SK-N-SH (cell line): Measurements from ENCODE around the gene IFT122. TPM values are rescaled to one million over a fixed set of nuclear protein-coding genes. Genes with fewer than 3 reads are reported as not detected.
"Not testable (repeated sequence)": the region's sequence is repeated elsewhere in the genome, so short reads cannot be mapped to it uniquely, and the experiment has no call there.

Source experiments
- CTCF ChIA-PET: fragments of 300-600, 350-600 bp; formaldehyde crosslinking; extraction: SDS; loops from one replicate; lab custom pipeline; 2021; lab: Yijun Ruan, JAX
- POLR2A ChIA-PET: fragments of 350-600 bp; sonication (Branson Sonifier 250); formaldehyde crosslinking; extraction: SDS; loops from one replicate; lab custom pipeline; 2020; ENCODE audit warnings: antibody characterized with exemption, inconsistent platforms; lab: Yijun Ruan, JAX
- DNase-seq: peaks from one replicate; pipeline ENCODE4 v3.0.0; 2012
- H2AFZ ChIP-seq: fragments of 200-600 bp; sonication (generic); 2 replicates; pipeline ENCODE4 v1.8.1; 2016; ENCODE audit warnings: antibody characterized with exemption, mild to moderate bottlenecking, low read depth
- H3F3A ChIP-seq: fragments of 200-600 bp; sonication (generic); replicated peaks from 2 replicates; pipeline ENCODE3; 2016; ENCODE audit warnings: antibody characterized with exemption, mild to moderate bottlenecking; ENCODE audit not compliant: insufficient read depth
- H3K27ac ChIP-seq, 2 experiments: fragments of 200-500 bp in 1 of 2; fragments of 200-600 bp in 1 of 2; sonication (Bioruptor generic) in 1 of 2; sonication (generic), shearing (Covaris generic) in 1 of 2; 2 replicates each; pipeline versions ENCODE4 v1.5.1 to v1.6.1; 2014 to 2016; ENCODE audit warnings: low read depth in 2 of 2, inconsistent platforms in 1 of 2, low read length in 1 of 2, mild to moderate bottlenecking in 1 of 2, mixed read lengths in 1 of 2
- H3K27me3 ChIP-seq: fragments of 200-600 bp; sonication (generic), shearing (Covaris generic); 2 replicates; pipeline ENCODE4 v1.6.1; 2016; ENCODE audit warnings: mixed run types; ENCODE audit not compliant: insufficient read depth
- H3K36me3 ChIP-seq, 2 experiments: fragments of 200-500 bp in 1 of 2; fragments of 200-600 bp in 1 of 2; sonication (Bioruptor generic) in 1 of 2; sonication (generic) in 1 of 2; replicated peaks in 1 of 2; 2 replicates each; pipeline versions ENCODE3 to v1.5.1; 2014 to 2016; ENCODE audit warnings: low read length in 1 of 2, mild to moderate bottlenecking in 1 of 2; ENCODE audit not compliant: insufficient read depth in 2 of 2, control insufficient read depth in 1 of 2
- H3K4me1 ChIP-seq, 2 experiments: fragments of 200-500 bp in 1 of 2; fragments of 200-600 bp in 1 of 2; sonication (Bioruptor generic) in 1 of 2; sonication (generic), shearing (Covaris generic) in 1 of 2; 2 replicates each; pipeline versions ENCODE4 v1.5.1 to v1.6.1; 2014 to 2016; ENCODE audit warnings: low read depth in 1 of 2, low read length in 1 of 2, mixed run types in 1 of 2; ENCODE audit not compliant: insufficient read depth in 2 of 2, control insufficient read depth in 1 of 2
- H3K4me2 ChIP-seq: fragments of 200-600 bp; sonication (generic), shearing (Covaris generic); 2 replicates; pipeline ENCODE4 v1.6.1; 2017; ENCODE audit warnings: mixed run types
- H3K4me3 ChIP-seq, 2 experiments: fragments of 200-500 bp in 1 of 2; fragments of 200-600 bp in 1 of 2; sonication (Bioruptor generic) in 1 of 2; sonication (generic), shearing (Covaris generic) in 1 of 2; 2 replicates each; pipeline versions ENCODE4 v1.5.1 to v1.8.1; 2014 to 2016; ENCODE audit warnings: low read depth in 2 of 2, inconsistent platforms in 1 of 2, low read length in 1 of 2, mild to moderate bottlenecking in 1 of 2, mixed read lengths in 1 of 2, moderate library complexity in 1 of 2
- H3K79me2 ChIP-seq: fragments of 200-600 bp; sonication (generic); 2 replicates; pipeline ENCODE4 v1.8.1; 2017; ENCODE audit warnings: mild to moderate bottlenecking; ENCODE audit not compliant: insufficient read depth
- H3K9ac ChIP-seq: fragments of 200-600 bp; sonication (generic); 2 replicates; pipeline ENCODE4 v1.6.1; 2017; ENCODE audit warnings: mixed run types
- H3K9me2 ChIP-seq: fragments of 200-600 bp; sonication (generic); 2 replicates; pipeline ENCODE4 v1.6.1; 2017; ENCODE audit warnings: mixed run types
- H3K9me3 ChIP-seq: fragments of 200-600 bp; sonication (generic); 2 replicates; pipeline ENCODE4 v1.6.1; 2017; ENCODE audit warnings: mixed run types, mild to moderate bottlenecking, moderate library complexity
- H4K20me1 ChIP-seq: fragments of 200-600 bp; sonication (generic); 2 replicates; pipeline ENCODE4 v1.6.1; 2017; ENCODE audit warnings: mild to moderate bottlenecking, mixed run types; ENCODE audit not compliant: insufficient read depth
- CHD2 ChIP-seq: fragments of 150-350 bp; IDR thresholded peaks from 2 replicates; pipeline ENCODE4 v1.6.1; 2018; ENCODE audit warnings: low read length; ENCODE audit not compliant: partially characterized antibody
- CTCF ChIP-seq: fragments of 200-600 bp; sonication (generic); IDR thresholded peaks from 2 replicates; pipeline ENCODE4 v1.6.1; 2017; ENCODE audit warnings: antibody characterized with exemption, mild to moderate bottlenecking, moderate library complexity
- EP300 ChIP-seq, 2 experiments: IDR thresholded peaks; 2 replicates each; pipeline versions ENCODE4 v1.4.0 to v1.6.1; 2012; ENCODE audit warnings: borderline replicate concordance in 1 of 2, low read depth in 1 of 2, low read length in 1 of 2
- EZH2phosphoT487 ChIP-seq: fragments of 200-600 bp; sonication (generic); IDR thresholded peaks from 2 replicates; pipeline ENCODE4 v1.6.1; 2017; ENCODE audit warnings: low read depth, mixed run types, mild to moderate bottlenecking, antibody characterized with exemption, moderate library complexity, borderline replicate concordance
- JUND ChIP-seq: IDR thresholded peaks from 2 replicates; pipeline ENCODE4 v1.4.0; 2012
- MAX ChIP-seq: IDR thresholded peaks from 2 replicates; pipeline ENCODE4 v1.4.0; 2012; ENCODE audit warnings: low read depth
- MEF2A ChIP-seq: IDR thresholded peaks from 2 replicates; pipeline ENCODE4 v1.4.0; 2012; ENCODE audit warnings: low read depth, borderline replicate concordance
- MXI1 ChIP-seq: IDR thresholded peaks from 2 replicates; pipeline ENCODE4 v1.6.1; 2012; ENCODE audit warnings: mild to moderate bottlenecking, low read depth, low read length, improper control_type of control experiment
- POLR2AphosphoS5 ChIP-seq: IDR thresholded peaks from 2 replicates; pipeline ENCODE4 v1.6.1; 2012; ENCODE audit warnings: low read depth, low read length
- RAD21 ChIP-seq: IDR thresholded peaks from 2 replicates; pipeline ENCODE4 v1.6.1; 2012; ENCODE audit warnings: mild to moderate bottlenecking, low read length
- RCOR1 ChIP-seq: fragments of 150-350 bp; IDR thresholded peaks from 2 replicates; pipeline ENCODE4 v1.6.1; 2017; ENCODE audit warnings: antibody characterized with exemption, low read length
- SIN3A ChIP-seq: IDR thresholded peaks from 2 replicates; pipeline ENCODE4 v1.6.1; 2012; ENCODE audit warnings: low read depth, mild to moderate bottlenecking, low read length, moderate library complexity, borderline replicate concordance
- SMC3 ChIP-seq: IDR thresholded peaks from 2 replicates; pipeline ENCODE4 v1.6.1; 2012; ENCODE audit warnings: low read depth, low read length, improper control_type of control experiment
- TCF12 ChIP-seq: IDR thresholded peaks from 2 replicates; pipeline ENCODE4 v1.4.0; 2012
- TEAD4 ChIP-seq: IDR thresholded peaks from 2 replicates; pipeline ENCODE4 v1.4.0; 2012; ENCODE audit warnings: mild to moderate bottlenecking, borderline replicate concordance; ENCODE audit not compliant: insufficient read depth
- USF1 ChIP-seq: IDR thresholded peaks from 2 replicates; pipeline ENCODE4 v1.4.0; 2012; ENCODE audit warnings: low read depth, borderline replicate concordance
- USF2 ChIP-seq: fragments of 150-350 bp; IDR thresholded peaks from 2 replicates; pipeline ENCODE4 v1.6.1; 2017; ENCODE audit warnings: antibody characterized with exemption, low read length, low read depth, borderline replicate concordance
- YY1 ChIP-seq: IDR thresholded peaks from 2 replicates; pipeline ENCODE4 v1.4.0; 2012; ENCODE audit warnings: low read depth, mild to moderate bottlenecking
- WGBS: methylation state at CpG from one replicate; pipeline ENCODE4 v1.1.6; 2017; ENCODE audit warnings: low lambda C conversion rate; 5-methylcytosine and 5-hydroxymethylcytosine counted together
- polyA plus RNA-seq, 3 experiments: library from polyadenylated mRNA; depleted of rRNA; stranded (reverse); fragments of >200 nt; gene quantifications; 2 replicates each; pipeline ENCODE4 v1.2.3, GENCODE V29; 2012

Gene IFT122
- polyA plus RNA-seq, 1 of the 3 experiments (the other 2 are of a cell fraction): 20.1 TPM

GRCh38 chr3:129489258-129489657 is 49.2 kb downstream of the IFT122 start:
- H3K9me3 ChIP-seq, H3K9ac ChIP-seq, H3K27ac ChIP-seq, H4K20me1 ChIP-seq, H3K27me3 ChIP-seq, H3K79me2 ChIP-seq, H3F3A ChIP-seq, H3K4me3 ChIP-seq, H3K4me2 ChIP-seq, H3K4me1 ChIP-seq, DNase-seq, POLR2A ChIA-PET, H2AFZ ChIP-seq, H3K9me2 ChIP-seq: not testable (repeated sequence)
- CTCF ChIA-PET: interaction anchor here (2.0 to 3.3 kb wide), 4 partner anchors 13 to 340 kb away, joined by 12 to 37 read pairs (median 20); no protein-coding TSS in a partner anchor
- 85% methylated on average over 10 of the region's 10 CpGs for WGBS
- H3K36me3 ChIP-seq: peaks cover 4 to 18% of the 10 kb centered on the region in 2 experiments

GRCh38 chr3:129490273-129490675 is 50.2 kb downstream of the IFT122 start:
- Histone ChIP-seq H3K36me3 (peaks cover 6 to 13% of the 10 kb centered on the region in 2 experiments), H2AFZ (no peak overlapping the region), H3K27ac (peak overlapping the region in 1 of 2 experiments; percentile 41; a peak in 1 of 4 replicates), H3K79me2 (no peaks in the 10 kb centered on the region), H3K27me3 (no peaks in the 10 kb centered on the region), H3K9me3 (no peaks in the 10 kb centered on the region), H3K4me3 (no peak overlapping the region), H3K4me1 (peaks cover 0 to 7% of the 10 kb centered on the region in 2 experiments; a peak in 1 of 4 replicates), H4K20me1 (no peaks in the 10 kb centered on the region), H3K9me2 (no peaks in the 10 kb centered on the region), H3K4me2 (no peak overlapping the region), H3K9ac (no peak overlapping the region), H3F3A (peaks cover 6% of the 10 kb centered on the region)
- ChIA-PET CTCF (interaction anchor here (0.5 to 3.3 kb wide), 48 partner anchors 9 to 452 kb away, joined by 3 to 37 read pairs (median 5); partner anchors contain the start of genes PLXND1 and RHO), POLR2A (no interaction called here)
- peak; percentile 84 for DNase-seq
- TF ChIP-seq JUND: no peak
- TF ChIP-seq USF1: 0 out of 2 replicates have a peak, but pooled peaks have one; percentile 5
- no peak for TF ChIP-seq TCF12
- TF ChIP-seq EZH2phosphoT487: no peak
- peak; percentile 98 for TF ChIP-seq RAD21
- TF ChIP-seq TEAD4: no peak
- peak; percentile 97 for TF ChIP-seq SMC3
- no peak for TF ChIP-seq MXI1
- TF ChIP-seq USF2: no peak
- no peak for TF ChIP-seq POLR2AphosphoS5
- peak; percentile 34 for TF ChIP-seq CHD2
- 0 out of 2 replicates have a peak, but pooled peaks have one; percentile 46 for TF ChIP-seq RCOR1
- 0 out of 2 replicates have a peak, but pooled peaks have one; percentile 19 for TF ChIP-seq MAX
- TF ChIP-seq YY1: no peak
- TF ChIP-seq SIN3A: no peak
- TF ChIP-seq CTCF: peak; percentile 92
- no peak for TF ChIP-seq MEF2A
- TF ChIP-seq EP300 (IDR thresholded peaks at IDR 0.05; ENCODE audit: borderline replicate concordance in 1 of 2, low read depth in 1 of 2, low read length in 1 of 2): no peak
- 0% methylated on average over 4 of the region's 5 CpGs for WGBS

- H3K36me3 ChIP-seq, H3K4me2 ChIP-seq, H3K27ac ChIP-seq, POLR2A ChIA-PET, H3K79me2 ChIP-seq, DNase-seq, H3K9me2 ChIP-seq, H3K9me3 ChIP-seq, H4K20me1 ChIP-seq, H3K4me3 ChIP-seq, H3K4me1 ChIP-seq, H2AFZ ChIP-seq, H3K27me3 ChIP-seq, H3F3A ChIP-seq, H3K9ac ChIP-seq: not testable (repeated sequence)
- CTCF ChIA-PET: interaction anchor here (0.8 to 3.3 kb wide), 23 partner anchors 11 to 451 kb away, joined by 3 to 37 read pairs (median 8); partner anchors contain the start of genes PLXND1 and RHO
- WGBS: 85% methylated on average over 2 of the region's 4 CpGs
Measured at GRCh38 chr3:129491077-129491476, 51.1 kb downstream of the IFT122 start.
